ENCODE data around the gene SPRTN.

DNA sequence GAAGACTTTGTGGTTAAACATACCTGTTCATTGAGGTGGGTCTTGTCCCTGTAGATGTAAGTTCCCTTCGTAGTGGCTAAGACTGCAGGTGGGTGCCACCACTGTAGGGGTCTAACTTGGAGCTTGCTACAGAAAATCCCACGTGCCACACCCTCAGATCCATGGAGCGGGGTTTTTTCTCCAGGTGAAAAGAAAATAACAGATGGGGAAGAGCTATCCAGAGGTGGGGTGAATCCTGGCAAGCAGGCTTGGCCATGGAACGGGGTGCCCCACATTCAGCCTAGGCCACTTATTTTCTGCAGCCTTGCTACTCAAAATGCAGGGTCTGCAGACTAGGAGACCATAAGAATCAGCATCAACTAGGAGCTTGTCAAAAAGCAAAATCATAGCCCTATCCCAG lies 24.4 kb upstream of the SPRTN start:
- TF ChIP-seq, protein P1, sequence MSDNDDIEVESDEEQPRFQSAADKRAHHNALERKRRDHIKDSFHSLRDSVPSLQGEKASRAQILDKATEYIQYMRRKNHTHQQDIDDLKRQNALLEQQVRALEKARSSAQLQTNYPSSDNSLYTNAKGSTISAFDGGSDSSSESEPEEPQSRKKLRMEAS (IDR thresholded peaks at IDR 0.05; ENCODE audit: insufficient read depth, insufficient read length), result no peak
- TF ChIP-seq, protein P2, sequence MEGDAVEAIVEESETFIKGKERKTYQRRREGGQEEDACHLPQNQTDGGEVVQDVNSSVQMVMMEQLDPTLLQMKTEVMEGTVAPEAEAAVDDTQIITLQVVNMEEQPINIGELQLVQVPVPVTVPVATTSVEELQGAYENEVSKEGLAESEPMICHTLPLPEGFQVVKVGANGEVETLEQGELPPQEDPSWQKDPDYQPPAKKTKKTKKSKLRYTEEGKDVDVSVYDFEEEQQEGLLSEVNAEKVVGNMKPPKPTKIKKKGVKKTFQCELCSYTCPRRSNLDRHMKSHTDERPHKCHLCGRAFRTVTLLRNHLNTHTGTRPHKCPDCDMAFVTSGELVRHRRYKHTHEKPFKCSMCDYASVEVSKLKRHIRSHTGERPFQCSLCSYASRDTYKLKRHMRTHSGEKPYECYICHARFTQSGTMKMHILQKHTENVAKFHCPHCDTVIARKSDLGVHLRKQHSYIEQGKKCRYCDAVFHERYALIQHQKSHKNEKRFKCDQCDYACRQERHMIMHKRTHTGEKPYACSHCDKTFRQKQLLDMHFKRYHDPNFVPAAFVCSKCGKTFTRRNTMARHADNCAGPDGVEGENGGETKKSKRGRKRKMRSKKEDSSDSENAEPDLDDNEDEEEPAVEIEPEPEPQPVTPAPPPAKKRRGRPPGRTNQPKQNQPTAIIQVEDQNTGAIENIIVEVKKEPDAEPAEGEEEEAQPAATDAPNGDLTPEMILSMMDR (IDR thresholded peaks at IDR 0.05; ENCODE audit: extremely low read depth in 1 of 2, insufficient read depth in 1 of 2, low read depth in 1 of 2, low read length in 2 of 2), result no peak
- TF ChIP-seq POLR2A (IDR thresholded peaks at IDR 0.05; ENCODE audit: low read depth, low read length), result no peak
- TF ChIP-seq EZH2 (IDR thresholded peaks at IDR 0.05; ENCODE audit: borderline replicate concordance, low read depth, low read length, severe bottlenecking), result no peak
- no peak for TF ChIP-seq JUN (IDR thresholded peaks at IDR 0.05; ENCODE audit: borderline replicate concordance, insufficient read depth, insufficient read length, low read depth)
- TF ChIP-seq POLR2AphosphoS5 (IDR thresholded peaks at IDR 0.05; ENCODE audit: insufficient read depth, low read depth, low read length), result no peak
